Keratinocyte (primary cell): Measurements from ENCODE around the gene ZNF878. TPM values are rescaled to one million over a fixed set of nuclear protein-coding genes. Genes with fewer than 3 reads are reported as not detected.

ENCODE experiments used
- DNase-seq: peaks from one replicate; pipeline ENCODE4 v3.0.0-alpha.2; 2011; ENCODE audit warnings: low read depth, missing footprints, low spot score
- FAIRE-seq: peaks from 2 replicates; lab custom pipeline; 2011; peaks lifted over from hg19 to GRCh38; lab: Jason Lieb, UNC
- H2AFZ ChIP-seq: 2 replicates; pipeline ENCODE4 v1.6.0; 2012; ENCODE audit warnings: low read length, control low read depth, inconsistent platforms; ENCODE audit not compliant: control insufficient read depth
- H3K27ac ChIP-seq: 2 replicates; pipeline ENCODE4 v1.5.1; 2011; ENCODE audit warnings: low read length; ENCODE audit not compliant: control insufficient read depth, insufficient read depth
- H3K27me3 ChIP-seq: 3 replicates; pipeline ENCODE4 v1.6.0; 2011; ENCODE audit warnings: low read length; ENCODE audit not compliant: control insufficient read depth, insufficient read depth; ENCODE audit errors: extremely low read depth
- H3K36me3 ChIP-seq, 2 experiments: 2 replicates in 1 of 2; 3 replicates in 1 of 2; pipeline ENCODE4 v1.5.1; 2011; ENCODE audit warnings: low read length in 2 of 2, mild to moderate bottlenecking in 1 of 2; ENCODE audit not compliant: control insufficient read depth in 2 of 2, insufficient read depth in 2 of 2; ENCODE audit errors: extremely low read depth in 1 of 2
- H3K4me1 ChIP-seq: 3 replicates; pipeline ENCODE4 v1.5.1; 2011; ENCODE audit warnings: low read length; ENCODE audit not compliant: control insufficient read depth, insufficient read depth; ENCODE audit errors: extremely low read depth
- H3K4me2 ChIP-seq: 3 replicates; pipeline ENCODE4 v1.6.0; 2011; ENCODE audit warnings: low read depth, low read length; ENCODE audit not compliant: control insufficient read depth, insufficient read depth; ENCODE audit errors: extremely low read depth
- H3K4me3 ChIP-seq, 3 experiments: fragments of 200-600 bp in 1 of 3; sonication (generic) in 1 of 3; 2 replicates in 2 of 3; 3 replicates in 1 of 3; pipeline ENCODE4 v1.5.1; 2011 to 2016; ENCODE audit warnings: low read length in 3 of 3, mild to moderate bottlenecking in 3 of 3, control low read depth in 2 of 3, inconsistent platforms in 1 of 3, low read depth in 1 of 3, mixed read lengths in 1 of 3, mixed run types in 1 of 3, moderate library complexity in 1 of 3; ENCODE audit not compliant: control insufficient read depth in 2 of 3, insufficient read depth in 2 of 3; ENCODE audit errors: extremely low read depth in 1 of 3
- H3K79me2 ChIP-seq: 2 replicates; pipeline ENCODE4 v1.6.0; 2012; ENCODE audit warnings: low read length; ENCODE audit not compliant: control insufficient read depth, insufficient read depth
- H3K9ac ChIP-seq: 3 replicates; pipeline ENCODE4 v1.6.0; 2011; ENCODE audit warnings: low read length; ENCODE audit not compliant: control insufficient read depth, insufficient read depth; ENCODE audit errors: extremely low read depth
- H3K9me1 ChIP-seq: 3 replicates; pipeline ENCODE4 v1.6.0; 2011; ENCODE audit warnings: low read length; ENCODE audit not compliant: control insufficient read depth, insufficient read depth; ENCODE audit errors: extremely low read depth
- H3K9me3 ChIP-seq: 2 replicates; pipeline ENCODE4 v1.5.1; 2012; ENCODE audit warnings: low read depth, low read length; ENCODE audit not compliant: control insufficient read depth
- H4K20me1 ChIP-seq: 3 replicates; pipeline ENCODE4 v1.6.0; 2011; ENCODE audit warnings: low read length; ENCODE audit not compliant: control insufficient read depth, insufficient read depth; ENCODE audit errors: extremely low read depth
- CTCF ChIP-seq, 3 experiments: IDR thresholded peaks in 1 of 3; conservative IDR thresholded peaks in 1 of 3; optimal IDR thresholded peaks in 1 of 3; 2 replicates in 2 of 3; 3 replicates in 1 of 3; pipeline versions ENCODE3 to v1.5.1; 2011; ENCODE audit warnings: low read length in 3 of 3, mild to moderate bottlenecking in 3 of 3, moderate library complexity in 2 of 3, control low read depth in 1 of 3, inconsistent platforms in 1 of 3; ENCODE audit not compliant: insufficient read depth in 2 of 3; ENCODE audit errors: extremely low read depth in 1 of 3
- EZH2 ChIP-seq: IDR thresholded peaks from one replicate; pipeline ENCODE4 v1.6.1; 2012; ENCODE audit warnings: inconsistent platforms, mild to moderate bottlenecking, low read length, moderate library complexity
- dilution Hi-C: fragments of 300-500 bp; cut with MboI; formaldehyde crosslinking; loops from one replicate; pipeline ENCODE4 v1.7.0; 2020; ENCODE audit warnings: low sequenced_read_pairs; ENCODE audit not compliant: extremely low pct_ligation_motif_present
- polyA plus RNA-seq, 5 experiments: library from polyadenylated mRNA; depleted of rRNA in 3 of 5; stranded (reverse) in 3 of 5; stranded (forward) in 1 of 5; unstranded in 1 of 5; fragments of >200 nt; gene quantifications; 1 replicate in 1 of 5; 2 replicates in 3 of 5; 3 replicates in 1 of 5; pipeline versions ENCODE4 v1.2.1 to v1.2.3, GENCODE V29; 2011 to 2012; ENCODE audit warnings: missing spikeins in 2 of 5, low read depth in 1 of 5, low replicate concordance in 1 of 5
- small RNA-seq, 3 experiments: library from RNA; depleted of rRNA; stranded (forward); fragments of <200 nt; gene quantifications; one replicate each; pipeline ENCODE3, GENCODE V24; 2012; ENCODE audit warnings: low read depth in 3 of 3, low replicate concordance in 1 of 3; ENCODE audit not compliant: insufficient read length in 3 of 3

ZNF878 gene
- polyA plus RNA-seq, 1 donor (not counting 4 experiments of a cell fraction or from before 2014, with no cell fraction given): 0.29 TPM

GRCh38 chr19:11995174-11995573, 57.6 kb downstream of the ZNF878 start:
- H3K79me2 ChIP-seq: peaks cover 12% of the 10 kb centered on the region
- H2AFZ ChIP-seq: no peak overlapping the region
- no peak overlapping the region for H3K9ac ChIP-seq
- H3K9me3 ChIP-seq: no peaks in the 10 kb centered on the region
- H4K20me1 ChIP-seq: no peaks in the 10 kb centered on the region
- H3K27ac ChIP-seq: no peak overlapping the region
- FAIRE-seq (no peak), DNase-seq (no peak)
- H3K36me3 ChIP-seq: peaks cover 2 to 3% of the 10 kb centered on the region in 2 experiments
- H3K27me3 ChIP-seq: no peaks in the 10 kb centered on the region
- dilution Hi-C loops: no loop called here
- TF ChIP-seq CTCF (optimal IDR thresholded peaks at IDR 0.05 in 1 of 3, IDR thresholded peaks at IDR 0.05 in 1 of 3, conservative IDR thresholded peaks at IDR 0.05 in 1 of 3; ENCODE audit: extremely low read depth in 1 of 3, insufficient read depth in 2 of 3, low read length in 3 of 3) (no peak), EZH2 (no peak)
- no peaks in the 10 kb centered on the region for H3K9me1 ChIP-seq
- peaks cover under 1% of the 10 kb centered on the region for H3K4me1 ChIP-seq
- H3K4me3 ChIP-seq: no peak overlapping the region
- H3K4me2 ChIP-seq: no peak overlapping the region

Small RNA genes within 50 kb of the gene (small RNA-seq; reads per million reads assigned to genes)
- gene RF00019 (0 reads per million in 3 experiments), gene RNA5SP464 (0 reads per million in 3 experiments), gene RNA5SP465 (0 reads per million in 3 experiments), gene RNA5SP466 (0 reads per million in 3 experiments)

Other genes with a start within 250 kb of the ZNF878 start
- gene ZNF440, start 238.7 kb downstream of the ZNF878 start, polyA plus RNA-seq: 4.7 to 10.7 TPM (median 6.6 TPM) in 3 replicates
- 0.52 to 0.86 TPM (median 0.71 TPM) in 3 replicates for gene ZNF439, start 204.2 kb downstream of the ZNF878 start, polyA plus RNA-seq
- gene ZNF69, start 165.2 kb downstream of the ZNF878 start, polyA plus RNA-seq: 0.56 to 0.97 TPM (median 0.84 TPM) in 3 replicates
- 3.8 to 8.5 TPM (median 4.9 TPM) in 3 replicates for gene ZNF700, start 127.9 kb downstream of the ZNF878 start, polyA plus RNA-seq
- gene ZNF763, start 87.9 kb downstream of the ZNF878 start, polyA plus RNA-seq: 1.2 to 2.3 TPM (median 1.3 TPM) in 3 replicates
- 3.6 to 4.7 TPM (median 4.5 TPM) in 3 replicates for gene ZNF433, start 17.3 kb downstream of the ZNF878 start, polyA plus RNA-seq
- 0.50 to 1.0 TPM (median 0.88 TPM) in 3 replicates for gene ZNF844, start 11.8 kb upstream of the ZNF878 start, polyA plus RNA-seq
- gene ZNF20, start 87.4 kb upstream of the ZNF878 start, polyA plus RNA-seq: 1.6 to 3.4 TPM (median 2.4 TPM) in 3 replicates
- gene ZNF625, start 103.8 kb upstream of the ZNF878 start, polyA plus RNA-seq: 1.9 to 2.5 TPM (median 2.3 TPM) in 3 replicates
- gene ZNF136, start 110.1 kb upstream of the ZNF878 start, polyA plus RNA-seq: 2.4 to 3.0 TPM (median 2.9 TPM) in 3 replicates
- gene ZNF44, start 241.9 kb upstream of the ZNF878 start, polyA plus RNA-seq: 3.5 to 5.2 TPM (median 4.4 TPM) in 3 replicates